HG03521 (cell line): ENCODE results near the gene USP54.

Experiments
- ATAC-seq: cut with Tn5 transposase; IDR thresholded peaks from one replicate; pipeline ENCODE4 v1.9.1; 2021; ENCODE audit warnings: mild to moderate bottlenecking, moderate library complexity; ENCODE audit not compliant: unreplicated experiment

USP54 gene

DNA sequence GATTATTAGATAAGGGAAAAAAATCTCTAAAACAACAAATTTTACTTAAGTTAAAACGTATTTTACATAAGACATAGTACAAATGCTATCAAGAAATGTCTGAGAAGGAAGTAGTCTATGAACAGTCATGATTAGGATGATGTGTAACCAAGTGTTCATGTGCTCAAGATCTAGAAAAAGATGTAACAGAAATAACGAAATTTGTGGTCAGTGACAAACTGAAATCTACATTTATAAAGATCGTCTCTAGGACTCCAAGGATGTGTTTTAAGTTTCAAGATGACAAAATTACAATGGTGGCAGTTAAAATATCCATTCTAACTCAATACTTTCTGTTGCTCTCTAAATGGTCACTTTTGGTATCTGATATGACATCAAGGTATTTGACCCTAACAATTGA, 112.5 kb downstream of the USP54 start:
- ATAC-seq = no peak

DNA sequence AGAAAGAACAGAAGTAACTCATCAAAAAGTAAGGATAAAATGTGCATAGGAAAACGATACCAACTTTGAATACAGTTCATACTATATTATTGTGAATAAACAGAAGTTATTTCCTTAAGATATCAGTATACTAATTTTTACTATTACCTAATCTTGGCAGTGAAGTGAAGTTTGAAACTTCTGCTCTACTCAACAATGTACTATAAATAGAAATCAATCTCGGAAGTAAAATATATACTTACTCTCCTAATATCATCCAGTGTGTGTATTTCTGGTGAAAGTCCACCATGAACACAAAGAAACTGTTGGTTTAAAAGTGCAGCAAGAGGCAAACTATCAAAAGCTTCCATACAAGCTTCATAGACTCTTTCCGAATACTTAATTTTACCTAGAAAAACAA, 119.9 kb downstream of the USP54 start:
- no peak for ATAC-seq

DNA sequence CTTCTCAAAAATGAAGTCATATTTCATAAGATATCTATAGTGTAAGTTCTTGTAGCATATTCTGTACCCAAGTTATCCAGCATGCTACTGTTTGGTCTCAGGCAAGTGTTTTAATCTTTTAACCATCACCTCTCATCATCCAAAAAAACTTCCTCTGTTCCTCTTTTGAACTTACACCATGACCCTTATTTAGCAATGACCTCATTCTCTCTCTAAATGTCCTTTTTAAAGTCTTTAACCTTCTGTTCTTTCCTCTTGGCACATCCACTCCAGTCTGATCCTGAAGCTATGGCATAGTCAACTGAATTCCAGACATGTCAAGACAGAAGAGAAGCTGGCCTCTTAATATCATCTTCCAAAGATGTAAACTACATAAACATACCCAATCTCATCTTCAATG, 121.6 kb downstream of the USP54 start:
- ATAC-seq = no peak

DNA sequence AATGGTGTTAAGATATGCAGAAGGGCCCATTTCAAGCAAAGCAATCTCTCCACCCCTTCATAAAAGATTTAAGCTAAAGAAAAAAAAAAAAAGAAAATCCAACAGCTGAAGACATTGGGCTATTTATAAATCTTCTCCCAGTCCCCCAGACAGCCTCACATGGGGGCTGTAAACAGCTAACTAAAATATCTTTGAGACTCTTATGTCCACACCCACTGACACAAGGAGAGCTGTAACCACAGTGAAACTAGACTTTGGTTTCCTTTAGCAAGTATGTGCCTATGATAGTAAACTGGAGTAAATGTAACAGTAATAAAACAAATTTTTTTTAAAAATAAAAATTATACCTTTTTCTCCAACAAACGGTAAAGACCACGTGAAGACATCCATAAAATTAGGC, 123.9 kb downstream of the USP54 start:
- ATAC-seq = no peak

DNA sequence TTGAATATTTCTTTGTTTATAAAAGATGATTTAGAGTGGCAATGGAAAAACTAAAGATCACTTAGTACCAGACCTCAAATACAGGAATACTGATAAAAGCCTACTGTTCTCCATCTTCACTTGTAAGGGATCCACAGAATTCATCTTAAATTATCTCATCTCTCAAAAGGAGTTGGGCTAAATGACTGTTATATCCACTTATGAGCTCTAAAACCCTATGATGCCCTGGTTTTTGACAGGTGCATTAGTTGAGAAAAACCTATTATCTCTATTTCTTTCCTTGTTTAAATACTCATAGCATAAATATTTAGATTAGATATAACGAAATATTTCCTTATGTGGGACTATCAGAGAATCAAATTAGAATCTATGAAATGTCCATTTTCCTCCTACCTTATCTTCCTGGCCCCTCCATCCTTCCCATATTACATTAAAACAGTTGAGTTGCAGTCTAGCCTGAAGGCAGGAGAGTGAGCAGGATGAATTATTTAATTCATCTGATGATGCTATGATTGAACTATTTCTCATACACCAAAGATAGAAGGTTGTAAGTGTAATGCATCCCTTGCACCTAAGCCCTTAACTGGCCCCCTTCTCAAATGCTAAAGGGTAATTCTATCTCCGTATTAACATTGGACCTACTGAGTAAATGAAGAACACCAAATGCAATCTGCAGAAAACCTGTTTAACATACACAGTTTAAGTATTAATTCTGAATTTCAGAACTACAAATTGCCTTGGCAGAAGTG, 125.0 kb downstream of the USP54 start:
- ATAC-seq = no peak

DNA sequence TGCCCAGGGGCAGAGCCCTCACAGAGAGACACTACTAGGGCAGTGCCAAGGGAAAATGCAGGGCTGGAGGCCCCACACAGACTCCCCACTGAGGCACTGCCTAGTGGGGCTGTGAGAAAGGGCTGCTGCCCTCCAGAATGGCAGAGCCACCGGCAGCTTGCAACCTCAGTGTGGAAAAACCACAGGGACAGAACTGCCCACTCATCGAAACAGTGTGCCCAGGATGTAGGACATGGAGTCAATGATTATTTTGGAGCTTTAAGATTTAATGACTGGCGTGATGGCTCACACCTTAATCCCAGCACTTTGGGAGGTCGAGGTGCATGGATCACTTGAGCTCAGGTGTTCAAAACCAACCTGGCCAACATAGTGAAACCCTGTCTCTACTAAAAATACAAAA, 130.2 kb downstream of the USP54 start:
- ATAC-seq = no peak

DNA sequence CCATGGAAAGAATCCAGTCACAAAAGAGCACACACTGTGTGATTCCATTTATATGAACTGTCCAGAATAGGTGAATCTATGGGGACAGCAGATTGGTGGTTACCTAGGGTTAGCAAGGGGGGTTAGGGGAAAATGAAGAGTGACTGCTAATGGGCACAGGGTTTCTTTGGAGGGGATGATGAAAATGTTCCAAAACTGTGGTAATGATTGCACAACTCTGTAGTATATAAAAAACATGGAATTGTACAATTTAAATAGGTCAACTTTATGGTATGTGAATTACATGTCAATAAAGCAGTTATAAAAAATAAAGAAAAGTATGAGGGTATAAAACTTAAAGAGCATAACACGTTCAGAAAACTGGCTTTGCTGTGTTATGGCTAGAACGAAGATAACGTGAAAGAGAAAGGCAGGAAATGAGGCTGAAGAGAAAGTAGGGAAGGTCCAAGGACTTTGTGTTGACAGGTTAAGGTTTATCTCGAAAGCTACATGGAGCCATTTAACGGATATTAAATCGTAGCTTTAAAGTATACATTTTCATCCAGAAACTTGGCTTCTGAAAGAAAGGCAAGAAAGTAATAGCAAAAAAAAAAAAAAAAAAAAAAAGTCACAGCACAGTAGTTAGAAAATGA, 131.3 kb downstream of the USP54 start:
- ATAC-seq = no peak

DNA sequence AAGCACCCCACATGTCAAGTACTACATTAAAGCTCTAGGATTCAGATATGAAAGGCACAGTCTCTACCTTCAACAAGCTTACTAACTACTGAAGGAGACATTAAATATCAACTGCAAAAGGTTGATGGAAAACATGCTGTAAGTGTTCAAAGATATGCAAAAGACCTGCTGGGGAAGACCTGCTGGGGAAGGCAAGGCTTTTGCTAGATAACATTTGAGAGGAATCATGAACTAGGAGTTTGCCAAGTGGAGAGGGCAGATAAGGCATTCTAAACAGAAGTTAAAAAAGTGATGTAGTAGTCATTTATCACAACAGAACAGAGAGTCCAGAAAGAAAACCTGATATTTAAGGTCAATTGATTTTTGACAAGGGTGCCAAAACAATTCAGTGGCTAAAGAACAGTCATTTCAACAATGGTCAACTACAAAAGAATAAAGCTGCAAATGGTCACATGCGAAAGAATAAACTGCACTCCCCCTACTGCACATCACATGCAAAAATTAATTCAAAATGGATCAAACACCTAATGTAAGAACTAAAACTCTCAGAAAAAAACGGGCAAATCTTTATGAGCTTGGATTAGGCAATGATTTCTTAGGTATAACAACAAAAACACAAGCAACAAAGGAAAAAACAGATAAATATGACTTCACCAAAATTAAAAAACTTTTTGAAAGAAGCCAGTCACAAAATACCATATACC, 134.8 kb downstream of the USP54 start:
- ATAC-seq = no peak

DNA sequence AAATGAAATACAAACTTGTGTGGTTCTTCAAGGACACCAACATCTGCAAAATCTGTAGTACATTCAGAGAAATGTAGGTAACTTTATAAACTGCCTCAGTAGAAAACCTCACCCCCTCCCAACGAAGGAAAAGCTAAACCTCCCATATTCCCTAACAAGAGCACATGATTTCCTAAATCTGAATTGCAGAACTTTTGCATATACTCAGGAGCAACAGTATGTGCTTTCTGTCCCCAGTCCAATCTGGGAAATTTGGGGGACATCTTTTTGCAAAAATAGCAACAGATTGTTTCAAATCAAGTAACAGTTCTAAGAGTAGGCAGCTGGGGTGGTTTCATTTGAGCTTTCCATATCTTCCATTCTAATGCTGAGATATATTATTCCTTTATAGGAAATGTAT, 142.0 kb downstream of the USP54 start:
- no peak for ATAC-seq

DNA sequence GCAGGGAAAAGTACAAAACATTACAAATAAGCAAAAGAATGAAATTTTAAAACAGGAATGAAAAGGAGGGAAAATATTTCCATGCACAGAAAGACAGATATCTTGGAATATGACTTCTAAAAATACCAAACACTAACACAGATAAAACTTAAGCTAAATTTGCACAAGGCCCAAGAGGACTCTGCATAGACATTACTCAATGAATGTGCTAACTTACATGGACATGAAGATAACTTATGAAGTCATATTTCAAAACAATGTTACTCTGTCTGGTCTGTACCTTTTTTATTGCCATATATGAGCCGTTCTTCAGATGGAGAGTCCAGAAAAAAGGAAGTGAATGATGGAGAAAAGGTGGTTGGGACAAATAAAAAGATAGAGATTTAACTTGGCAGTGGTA, 142.8 kb downstream of the USP54 start:
- ATAC-seq = no peak
